GM19043 (cell line): ENCODE measurements around the gene RAMAC.
"Not testable (repeated sequence)": the region's sequence is repeated elsewhere in the genome, so short reads cannot be mapped to it uniquely, and the experiment has no call there.

Experiments used
- ATAC-seq: cut with Tn5 transposase; IDR thresholded peaks from one replicate; pipeline ENCODE4 v1.9.1; 2021; ENCODE audit warnings: low read depth; ENCODE audit not compliant: unreplicated experiment

RAMAC gene

GRCh38 chr15:83012076-83012426, 26.0 kb downstream of the RAMAC start:
- no peak for ATAC-seq

DNA sequence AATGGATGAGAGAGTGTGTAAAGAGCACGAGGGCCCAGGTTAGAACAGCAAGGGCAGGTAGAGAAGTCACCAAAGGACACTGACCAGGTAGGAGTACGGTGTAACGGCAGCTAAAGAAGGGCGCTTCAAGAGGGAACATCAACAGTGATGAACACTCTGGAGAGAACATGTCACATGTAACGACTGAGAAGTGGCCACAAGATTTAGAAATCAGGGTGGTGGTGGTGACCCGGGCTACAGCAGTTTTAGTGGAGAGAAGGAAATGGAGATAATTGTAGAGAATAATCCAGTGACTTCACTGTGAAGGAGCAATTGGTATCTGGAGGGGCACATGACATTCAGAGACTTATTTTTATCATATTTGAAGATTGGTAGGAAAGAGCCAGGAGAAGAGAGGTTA, 26.6 kb downstream of the RAMAC start:
- ATAC-seq: no peak

- ATAC-seq: no peak
These were observed 28.2 kb downstream of the RAMAC start for GRCh38 chr15:83014205-83014653.

- no peak for ATAC-seq
These were observed 29.4 kb downstream of the RAMAC start for GRCh38 chr15:83015361-83015760.

- ATAC-seq: no peak
These were observed 30.9 kb downstream of the RAMAC start for GRCh38 chr15:83016906-83017305.

GRCh38 chr15:83018436-83018835, 32.4 kb downstream of the RAMAC start:
- ATAC-seq: no peak

DNA sequence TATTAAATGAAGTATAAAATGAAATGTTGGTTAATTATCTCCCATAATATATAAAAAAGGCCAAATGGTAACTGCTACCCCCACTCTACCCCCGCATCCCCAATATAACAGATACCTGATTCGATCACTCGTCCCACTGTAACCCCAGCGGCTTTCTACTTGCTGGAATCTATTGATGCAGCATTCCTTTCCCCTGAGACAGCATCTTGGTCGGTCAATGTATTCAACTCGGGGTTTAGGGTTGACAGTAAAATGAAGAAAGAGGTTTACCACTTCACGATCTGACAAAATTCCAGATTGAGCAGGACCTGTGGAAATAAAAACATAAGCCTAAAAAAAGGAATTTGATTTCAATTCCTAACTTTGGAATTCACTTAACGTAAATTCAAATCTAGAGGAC, 44.0 kb downstream of the RAMAC start:
- no peak for ATAC-seq

GRCh38 chr15:83031234-83031633, 45.2 kb downstream of the RAMAC start:
- not testable (repeated sequence) for ATAC-seq

- no peak for ATAC-seq
These were observed 50.2 kb downstream of the RAMAC start for GRCh38 chr15:83036253-83036652.

GRCh38 chr15:83039206-83039605, 53.2 kb downstream of the RAMAC start:
- ATAC-seq: no peak
